RPMI8226 (cell line): ENCODE data around the gene TMEM108.

Experiments used
- DNase-seq: peaks from one replicate; pipeline ENCODE4 v3.0.0-alpha.2; 2015

The TMEM108 gene

DNA sequence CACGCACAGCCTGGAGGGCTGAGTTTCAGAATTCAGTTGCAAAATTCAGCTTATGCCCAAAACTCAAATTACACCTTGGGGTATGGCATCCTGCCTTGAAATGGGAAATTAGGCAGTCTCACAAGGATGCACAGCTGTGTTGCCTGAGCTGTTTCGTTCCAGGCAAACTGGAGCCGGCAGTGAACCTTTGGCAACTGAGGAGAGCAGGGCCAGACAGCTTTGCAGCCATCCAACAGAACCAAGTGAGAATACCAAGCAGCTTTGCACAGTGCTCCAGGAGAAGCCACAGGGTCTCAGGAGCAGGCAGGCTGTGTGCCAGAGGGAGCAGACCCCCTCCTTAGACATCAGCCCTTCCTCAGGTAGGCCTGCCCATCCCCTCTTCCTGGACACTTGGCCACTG, 329.2 kb downstream of the TMEM108 start:
- DNase-seq, result no peak

DNA sequence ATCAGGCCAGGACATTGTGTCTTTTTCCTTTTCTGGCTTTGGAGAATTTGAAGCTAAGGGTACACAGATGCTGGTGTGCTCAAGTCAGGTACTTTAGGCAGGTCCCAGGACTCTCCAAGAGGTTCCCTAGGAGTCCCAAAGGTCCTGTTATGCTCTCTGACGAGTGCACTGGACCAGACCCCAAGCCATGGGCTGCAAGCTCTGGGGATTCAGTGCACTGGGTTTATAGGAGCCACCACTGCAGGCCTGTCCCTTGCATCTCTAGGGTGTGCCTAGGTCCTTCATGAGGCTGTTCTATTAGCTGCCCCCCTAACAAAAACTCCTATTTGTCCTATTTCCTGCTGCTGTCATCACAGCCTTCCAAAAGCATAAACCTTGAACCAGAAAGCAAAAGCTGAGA, 329.8 kb downstream of the TMEM108 start:
- DNase-seq, result no peak

DNA sequence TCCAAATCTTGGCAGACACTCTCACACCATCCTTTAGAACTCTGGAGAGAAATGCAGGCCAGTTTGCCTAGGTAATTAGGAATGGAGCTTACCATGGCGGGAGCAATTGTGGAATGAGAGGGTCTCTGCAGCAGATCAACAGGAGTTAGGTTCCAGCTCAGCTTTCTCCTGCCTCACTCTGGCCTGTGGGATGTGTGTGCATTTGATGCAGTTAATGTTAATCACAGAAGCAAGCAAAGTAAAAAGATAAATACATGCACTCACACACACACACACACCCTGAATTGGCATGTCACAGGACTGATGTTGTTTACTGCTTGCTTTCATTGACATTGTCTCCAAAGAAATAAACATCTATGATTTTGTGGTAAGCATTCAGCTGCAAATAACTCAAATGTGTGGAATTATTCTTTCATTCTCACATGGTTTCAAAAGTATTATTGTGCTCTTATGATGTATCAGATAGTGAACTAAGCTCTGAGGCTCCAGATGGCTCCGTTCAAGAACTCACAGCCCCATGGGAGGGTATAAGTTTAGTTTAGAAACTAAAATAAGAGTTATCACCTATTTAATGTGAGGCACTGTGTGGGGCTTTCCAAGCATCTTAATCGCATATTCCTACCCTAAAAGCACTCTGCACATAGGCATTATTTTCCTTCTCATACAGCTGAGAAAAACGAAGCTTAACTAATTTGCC, 330.3 kb downstream of the TMEM108 start:
- no peak for DNase-seq

DNA sequence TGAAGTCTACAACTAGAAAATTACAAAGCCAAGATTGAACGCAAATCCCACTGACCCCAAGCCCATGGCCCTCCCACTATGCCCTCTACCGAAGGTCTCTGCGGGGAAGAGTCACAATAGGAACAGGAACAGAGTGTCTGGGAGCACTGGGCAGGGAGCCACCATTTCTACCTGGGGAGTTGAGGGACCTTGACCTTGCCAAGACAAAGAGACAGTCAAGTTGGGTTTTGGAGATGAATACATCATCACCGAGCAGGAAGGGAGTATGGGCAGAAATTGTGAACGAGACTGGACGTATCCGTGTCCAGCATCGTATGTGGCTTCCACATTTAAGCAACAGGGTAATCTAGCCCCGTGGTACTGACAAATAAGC, 330.9 kb downstream of the TMEM108 start:
- DNase-seq, result no peak

DNA sequence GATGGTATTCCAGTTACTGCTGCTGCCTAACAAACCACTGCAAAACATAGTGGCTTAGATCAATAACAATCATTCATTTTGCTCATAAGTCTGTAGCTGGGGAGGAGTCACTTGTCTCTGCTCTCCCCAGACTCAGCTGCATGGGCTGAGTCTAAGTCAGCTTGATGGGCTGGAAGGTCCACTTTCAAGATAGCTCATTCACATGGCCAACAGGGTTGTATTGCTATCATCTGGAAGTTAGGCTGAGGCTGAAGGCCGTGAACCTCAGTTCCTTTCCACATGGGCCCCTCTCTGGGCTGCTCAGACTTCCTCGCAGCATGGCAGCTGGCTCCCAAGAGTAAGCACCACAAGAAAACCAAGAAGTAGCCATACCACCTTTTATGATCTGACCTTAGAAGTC, 333.0 kb downstream of the TMEM108 start:
- DNase-seq, result no peak

DNA sequence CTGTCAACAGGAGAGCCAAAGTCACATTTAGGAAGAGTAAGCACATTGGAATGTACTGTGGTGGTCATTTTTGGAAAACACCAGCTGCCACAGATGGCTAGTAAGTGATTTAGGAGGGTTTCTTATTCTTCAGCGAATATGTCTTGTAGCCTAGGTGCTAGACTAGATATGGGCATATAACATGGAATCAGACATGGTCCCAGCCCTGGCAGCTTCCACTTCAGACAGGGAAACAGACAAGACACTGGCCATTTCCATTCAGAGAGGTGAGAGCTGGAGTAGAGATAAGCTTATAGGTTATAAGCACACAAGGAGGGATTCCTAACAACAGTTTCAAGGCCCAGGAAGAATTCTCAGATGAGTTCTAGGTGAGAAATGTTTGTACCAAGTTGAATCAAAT, 333.5 kb downstream of the TMEM108 start:
- no peak for DNase-seq

DNA sequence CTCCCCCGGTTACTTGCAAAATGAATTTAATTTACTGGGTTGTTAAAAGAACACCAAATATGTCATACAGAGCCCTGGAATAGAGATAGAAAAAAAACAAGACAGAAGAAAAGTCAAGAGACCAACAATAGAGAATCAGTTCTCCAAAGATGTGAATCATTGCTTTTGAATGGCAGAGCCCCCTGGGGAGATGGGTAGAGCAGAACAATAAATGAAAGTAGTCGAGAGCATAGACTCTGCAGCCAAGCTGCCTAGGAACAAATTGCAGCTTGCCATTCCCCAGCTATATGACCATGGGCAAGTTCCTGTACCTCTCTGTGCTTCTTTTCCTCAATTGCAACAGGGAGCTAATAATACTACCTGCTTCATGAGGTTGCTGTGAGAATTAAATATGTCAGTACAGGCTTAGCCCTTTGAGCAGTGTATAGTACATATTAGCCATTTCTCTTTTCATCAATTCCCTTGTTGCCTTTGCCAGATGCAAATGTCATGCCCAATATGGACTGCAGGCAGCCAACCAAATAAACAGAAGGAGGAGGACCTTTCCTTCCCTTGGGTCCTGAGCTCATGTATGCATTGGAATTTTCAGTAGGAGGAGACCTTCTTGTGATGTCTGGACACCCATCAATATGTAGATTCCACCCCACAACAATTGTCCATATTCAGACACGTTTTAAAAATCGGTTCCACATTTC, 336.7 kb downstream of the TMEM108 start:
- no peak for DNase-seq

DNA sequence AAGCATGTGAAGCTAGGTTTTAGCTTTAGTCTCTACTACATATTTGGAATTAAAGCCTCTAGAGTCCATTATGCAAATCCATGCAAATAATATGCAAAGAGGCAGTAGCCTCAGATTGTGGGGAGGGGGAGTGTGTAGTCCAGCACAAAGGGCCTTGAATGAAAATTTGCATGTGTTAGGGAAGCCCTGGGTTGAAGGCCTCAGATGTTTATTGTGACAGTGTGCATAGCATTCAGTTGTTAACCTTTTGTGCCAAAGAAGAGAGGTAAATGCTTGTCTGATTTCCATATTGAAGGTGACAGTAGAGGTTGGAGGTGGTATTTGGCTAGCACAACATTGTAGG, 337.2 kb downstream of the TMEM108 start:
- DNase-seq, result no peak

DNA sequence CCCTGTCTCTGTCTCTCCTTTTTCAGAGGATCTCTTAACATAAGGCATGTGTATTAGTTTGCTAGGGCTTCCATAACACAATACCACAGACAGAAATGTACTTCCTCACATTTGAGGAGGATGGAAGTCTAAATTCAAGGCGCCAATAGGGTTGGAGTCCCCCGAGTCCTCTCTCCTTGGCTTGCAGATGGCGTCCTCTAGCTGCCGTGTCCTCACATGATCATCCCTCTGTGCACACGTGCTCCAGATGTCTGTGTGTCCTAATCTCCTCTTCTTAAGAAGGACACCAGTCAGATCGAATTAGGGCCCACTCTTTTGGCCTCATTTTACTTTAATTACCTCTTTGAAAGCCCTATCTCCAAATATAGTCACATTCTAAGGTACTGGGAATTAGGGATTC, 338.6 kb downstream of the TMEM108 start:
- DNase-seq, result no peak

DNA sequence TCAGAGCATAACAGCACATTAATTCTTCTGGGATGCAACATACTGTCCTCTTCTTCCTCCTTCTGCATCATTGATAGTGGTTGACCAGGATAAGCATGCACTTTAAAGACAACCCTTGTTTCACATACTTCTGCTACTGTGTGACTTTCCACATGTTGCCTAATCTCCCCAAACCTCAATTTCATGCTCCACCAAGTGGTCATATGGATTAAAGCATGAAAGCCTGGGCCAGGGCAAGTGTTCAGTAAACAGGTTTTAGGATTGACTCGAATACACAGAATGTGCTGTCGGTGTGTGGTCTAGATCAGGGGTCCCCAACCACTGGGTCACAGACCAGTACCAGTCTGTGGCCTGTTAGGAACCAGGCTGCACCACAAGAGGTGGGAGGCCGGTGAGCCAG, 339.2 kb downstream of the TMEM108 start:
- DNase-seq, result peak; percentile 42

DNA sequence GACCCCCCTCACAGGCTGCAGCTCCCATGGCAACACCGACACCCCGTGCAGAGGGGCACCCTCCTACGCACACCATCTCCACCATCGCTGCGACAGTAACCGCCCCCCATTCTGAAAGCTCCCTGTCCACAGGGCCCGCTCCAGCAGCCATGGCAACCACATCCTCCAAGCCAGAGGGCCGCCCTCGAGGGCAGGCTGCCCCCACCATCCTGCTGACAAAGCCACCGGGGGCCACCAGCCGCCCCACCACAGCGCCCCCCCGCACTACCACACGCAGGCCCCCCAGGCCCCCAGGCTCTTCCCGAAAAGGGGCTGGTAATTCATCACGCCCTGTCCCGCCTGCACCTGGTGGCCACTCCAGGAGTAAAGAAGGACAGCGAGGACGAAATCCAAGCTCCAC, 341.7 kb downstream of the TMEM108 start:
- no peak for DNase-seq

DNA sequence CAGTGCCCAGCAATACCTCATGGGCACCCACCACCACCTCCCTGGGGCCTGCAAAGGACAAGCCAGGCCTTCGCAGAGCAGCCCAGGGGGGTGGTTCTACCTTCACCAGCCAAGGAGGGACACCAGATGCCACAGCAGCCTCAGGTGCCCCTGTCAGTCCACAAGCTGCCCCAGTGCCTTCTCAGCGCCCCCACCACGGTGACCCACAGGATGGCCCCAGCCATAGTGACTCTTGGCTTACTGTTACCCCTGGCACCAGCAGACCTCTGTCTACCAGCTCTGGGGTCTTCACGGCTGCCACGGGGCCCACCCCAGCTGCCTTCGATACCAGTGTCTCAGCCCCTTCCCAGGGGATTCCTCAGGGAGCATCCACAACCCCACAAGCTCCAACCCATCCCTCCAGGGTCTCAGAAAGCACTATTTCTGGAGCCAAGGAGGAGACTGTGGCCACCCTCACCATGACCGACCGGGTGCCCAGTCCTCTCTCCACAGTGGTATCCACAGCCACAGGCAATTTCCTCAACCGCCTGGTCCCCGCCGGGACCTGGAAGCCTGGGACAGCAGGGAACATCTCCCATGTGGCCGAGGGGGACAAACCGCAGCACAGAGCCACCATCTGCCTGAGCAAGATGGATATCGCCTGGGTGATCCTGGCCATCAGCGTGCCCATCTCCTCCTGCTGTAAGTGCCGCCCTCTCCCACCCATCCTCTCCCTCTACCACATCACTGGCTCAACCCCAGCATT, 342.5 kb downstream of the TMEM108 start:
- DNase-seq, result no peak

DNA sequence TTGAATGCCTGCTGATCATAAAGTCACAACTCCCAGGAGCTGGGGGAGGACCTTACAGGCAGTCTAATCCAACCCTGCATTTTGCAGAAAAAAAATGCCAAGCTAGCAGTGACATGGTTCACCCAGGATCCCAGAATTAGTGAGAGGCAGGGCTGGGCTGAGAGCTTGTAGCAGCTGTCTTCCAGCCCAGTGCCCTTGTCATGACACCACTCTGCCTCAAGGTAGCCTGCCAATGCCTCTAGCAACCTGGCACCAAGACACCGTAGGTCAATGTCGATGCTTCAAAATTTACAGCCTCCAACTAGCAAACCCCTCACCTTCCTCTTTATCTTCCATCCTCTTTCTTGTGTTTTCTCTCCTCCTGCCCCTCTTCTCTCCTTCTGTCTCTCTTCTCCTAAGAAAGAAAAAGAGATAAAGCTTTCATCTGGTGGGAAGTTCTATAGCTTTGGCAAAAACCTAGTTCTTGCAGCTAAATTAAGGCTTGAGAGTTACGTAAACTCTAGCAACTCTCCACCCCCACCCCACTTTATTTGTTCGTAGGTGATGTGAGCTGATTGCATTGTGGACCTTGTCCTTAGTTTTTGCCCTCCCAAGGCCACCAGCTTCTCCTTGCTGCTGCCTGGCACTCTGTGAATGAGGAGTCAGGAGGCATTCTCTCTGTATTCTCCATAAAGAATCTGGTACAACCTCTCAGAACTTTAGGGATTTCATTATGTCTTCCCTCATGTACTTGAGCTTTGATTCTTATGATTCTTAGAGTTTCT, 343.3 kb downstream of the TMEM108 start:
- DNase-seq, result peak; percentile 28

DNA sequence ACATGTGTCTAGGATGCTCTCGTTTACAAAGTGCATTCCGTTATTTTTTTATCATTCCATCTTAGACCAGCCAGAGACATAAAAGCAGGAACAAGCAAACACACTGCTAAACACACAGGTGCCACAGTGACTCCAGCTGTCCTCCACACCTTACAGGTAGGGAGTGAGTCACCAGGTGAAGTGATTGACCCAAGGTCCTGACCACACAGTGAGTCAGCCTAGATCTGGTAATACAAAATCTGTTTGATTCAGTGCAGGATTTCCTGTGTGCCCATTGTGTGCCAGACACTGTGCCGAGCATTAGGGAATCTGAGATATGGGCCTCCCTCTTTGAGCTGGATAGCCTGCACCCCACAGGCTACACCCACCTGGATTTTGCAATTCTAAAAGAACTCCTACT, 345.0 kb downstream of the TMEM108 start:
- no peak for DNase-seq

DNA sequence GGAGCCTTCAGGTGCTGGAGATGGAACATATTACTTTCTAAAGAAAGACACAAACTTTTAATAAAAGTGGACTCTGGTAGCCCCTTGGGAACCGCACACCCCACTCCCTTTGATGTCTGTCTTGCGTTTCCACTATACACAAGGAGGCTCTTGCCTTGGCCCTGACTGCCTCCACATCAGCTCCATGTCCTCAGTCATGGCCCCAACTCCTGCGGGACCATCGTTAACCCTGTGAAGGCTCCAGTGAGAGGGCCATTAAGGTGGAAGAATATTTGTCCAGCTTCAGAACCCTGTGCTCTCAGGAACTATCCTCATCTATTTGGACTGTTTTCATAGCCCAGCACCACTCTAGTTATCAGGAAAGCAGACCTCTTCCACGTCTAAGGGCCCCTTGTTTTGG, 345.6 kb downstream of the TMEM108 start:
- no peak for DNase-seq

DNA sequence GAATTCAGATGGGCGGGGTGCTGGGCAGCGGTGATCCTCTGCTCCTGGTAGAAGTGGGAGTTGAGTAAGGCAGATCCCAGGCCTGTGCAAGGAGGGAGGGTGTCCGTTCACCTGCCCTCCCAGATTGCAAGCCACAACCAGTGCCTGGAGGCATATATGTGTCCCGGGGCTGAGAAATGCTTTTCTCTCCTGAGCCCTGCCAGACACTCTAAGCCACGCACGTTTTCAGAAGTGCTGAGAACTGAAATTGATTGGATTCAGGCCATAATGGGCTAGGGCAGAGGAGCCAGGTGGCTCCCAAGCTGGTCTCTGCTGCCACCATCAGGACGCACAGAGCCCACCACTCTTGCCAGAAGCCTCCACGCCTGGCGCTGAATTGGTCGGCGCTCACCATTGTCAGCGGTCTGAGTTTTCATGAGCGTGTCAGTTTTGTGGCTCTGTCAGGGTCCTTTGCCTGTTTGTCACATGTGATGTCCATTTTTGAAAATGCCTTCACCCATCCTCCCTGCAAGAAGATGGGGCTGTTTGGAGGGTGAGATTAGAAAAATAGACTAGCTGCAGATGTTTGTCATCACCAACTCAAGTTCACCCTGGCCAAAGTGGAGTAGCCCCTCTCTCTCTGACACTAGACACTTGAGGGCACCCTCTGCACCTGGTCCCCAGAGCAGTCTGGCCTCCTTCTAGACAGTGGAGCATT, 346.3 kb downstream of the TMEM108 start:
- DNase-seq, result peak; percentile 89

DNA sequence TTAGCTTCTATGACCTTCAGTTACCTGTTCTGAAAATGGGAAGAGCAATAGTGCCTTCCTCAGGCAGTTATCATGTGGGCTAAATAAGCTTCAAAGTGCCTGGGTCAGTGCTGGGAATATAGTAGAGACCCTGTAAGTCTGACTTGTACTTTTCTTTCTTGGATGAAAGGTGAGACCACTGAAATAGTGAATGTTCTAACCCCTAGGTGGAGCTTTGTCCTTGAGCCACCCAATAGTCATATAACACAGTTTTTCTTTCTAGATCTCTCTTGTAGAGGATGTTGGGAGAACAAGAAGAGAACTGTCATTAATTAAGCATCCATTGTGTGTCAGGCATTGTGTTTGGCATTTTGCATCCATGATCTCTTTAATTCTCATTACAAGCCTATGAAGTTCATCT, 348.7 kb downstream of the TMEM108 start:
- DNase-seq, result no peak

DNA sequence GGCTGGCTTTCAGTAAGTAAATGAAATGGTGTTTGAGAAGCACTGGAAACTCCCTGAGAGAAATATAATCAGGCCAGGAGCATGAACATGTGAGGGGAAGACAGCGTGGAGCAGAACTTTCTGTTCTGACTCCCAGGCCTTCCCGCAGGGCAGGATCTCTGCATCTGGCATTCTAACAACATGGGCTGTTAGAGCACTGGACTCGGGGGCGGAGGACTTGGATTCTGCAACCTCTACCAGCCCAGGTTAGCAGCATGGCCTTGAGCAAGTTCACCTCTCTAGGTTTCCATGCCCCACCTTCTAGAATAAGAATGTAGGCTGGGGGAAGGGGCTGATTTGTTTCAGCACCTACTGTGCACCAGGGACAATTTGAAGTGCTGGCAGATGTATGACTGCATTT, 349.1 kb downstream of the TMEM108 start:
- no peak for DNase-seq

DNA sequence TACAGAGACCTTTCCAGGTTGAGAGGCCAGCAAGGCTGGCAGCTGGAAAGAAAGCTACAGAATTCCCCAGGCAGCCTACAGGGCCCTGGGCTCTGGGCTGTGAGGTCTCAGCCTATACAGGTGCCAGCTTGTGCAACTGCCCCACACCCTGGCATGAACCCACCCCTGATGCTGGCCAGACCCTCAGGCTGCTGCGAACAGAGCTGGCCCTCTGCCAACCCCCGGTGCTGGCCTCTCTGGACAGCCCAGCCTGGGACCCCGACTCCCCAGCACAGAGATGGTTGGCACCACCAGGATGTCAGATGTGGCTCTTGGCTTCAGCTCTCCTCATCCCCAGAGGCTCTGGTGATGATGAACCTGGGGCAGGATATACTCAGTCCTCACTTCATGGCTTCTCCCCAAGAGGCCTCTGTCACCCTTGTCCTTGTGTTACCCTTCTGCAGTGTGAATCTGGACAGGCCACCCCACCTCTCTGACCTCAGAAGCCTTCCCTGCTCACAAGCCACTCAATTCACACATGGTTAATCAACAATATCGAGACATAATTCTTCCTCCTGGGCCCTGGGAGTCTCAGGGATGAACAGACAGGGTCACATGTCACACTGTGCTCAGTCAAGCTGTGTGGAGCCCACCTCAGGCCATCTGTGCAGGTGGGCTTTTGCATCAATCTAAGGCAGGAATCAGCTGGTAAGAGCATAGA, 350.7 kb downstream of the TMEM108 start:
- DNase-seq, result no peak

DNA sequence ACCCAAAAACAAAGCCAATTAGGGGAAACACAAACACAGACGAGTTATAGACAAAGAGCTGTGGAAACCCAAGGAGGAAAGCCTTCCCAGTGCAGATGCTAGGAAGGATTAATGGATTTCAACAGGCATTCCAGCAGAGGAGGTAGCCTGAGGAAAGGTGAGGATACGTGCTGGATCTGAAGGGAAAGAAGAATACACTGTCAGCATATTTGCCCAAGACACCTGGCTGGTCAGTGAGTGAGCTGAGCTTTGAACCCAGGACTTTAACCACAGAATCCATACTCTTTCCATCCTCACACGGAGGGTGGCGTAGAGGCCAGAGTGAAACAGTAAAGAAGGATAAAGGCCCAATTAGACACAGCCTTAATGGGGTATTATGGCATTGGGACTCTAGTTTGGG, 352.5 kb downstream of the TMEM108 start:
- no peak for DNase-seq

DNA sequence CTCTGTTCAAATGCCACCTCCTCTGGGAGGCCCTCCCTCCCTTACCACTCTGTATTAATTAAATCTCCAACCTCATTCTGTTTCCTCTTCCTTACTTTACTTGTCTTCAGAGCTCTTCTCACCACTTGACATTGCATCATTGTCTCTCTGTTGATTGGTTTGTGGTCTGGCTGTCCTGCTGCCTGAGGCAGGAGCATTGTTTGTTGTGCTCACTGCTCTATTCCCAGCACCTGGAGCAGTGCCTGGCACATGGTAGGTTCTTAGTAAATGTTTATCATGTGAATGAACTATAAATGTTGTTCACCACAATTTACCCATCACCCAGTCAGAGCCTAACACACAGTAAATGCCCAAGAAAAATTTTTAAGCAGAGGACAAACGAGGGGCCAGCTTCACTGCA, 355.0 kb downstream of the TMEM108 start:
- DNase-seq, result no peak
